C4-2B (cell line): ENCODE data around the gene TOP2B.

Experiments used
- CTCF ChIP-seq: fragments of 450-650 bp; conservative IDR thresholded peaks from 2 replicates; pipeline ENCODE4 v1.5.1; 2017; ENCODE audit warnings: mild to moderate bottlenecking
- ZFX ChIP-seq: fragments of 450-650 bp; IDR thresholded peaks from 2 replicates; pipeline ENCODE4 v1.6.1; 2017

- no peak for TF ChIP-seq CTCF
- TF ChIP-seq ZFX = no peak
Observed at GRCh38 chr3:25568525-25569078, 96.1 kb downstream of the TOP2B start.
